HG03280 (cell line): ENCODE results near the gene LPAR2.
A peak's percentile ranks its signal among the peaks of the same experiment; 100 is the strongest.
"Not testable (repeated sequence)": the region's sequence is repeated elsewhere in the genome, so short reads cannot be mapped to it uniquely, and the experiment has no call there.

Source experiments
- ATAC-seq: cut with Tn5 transposase; IDR thresholded peaks from one replicate; pipeline ENCODE4 v1.9.1; 2021; ENCODE audit warnings: mild to moderate bottlenecking, moderate library complexity; ENCODE audit not compliant: unreplicated experiment

Gene LPAR2

GRCh38 chr19:19627621-19628500, at the start of gene LPAR2:
Gene LPAR2, minus strand, starts transcription at chr19:19628220. Its CDS starts 945 bp downstream, at chr19:19627275.
- ATAC-seq = peak; percentile 68

DNA sequence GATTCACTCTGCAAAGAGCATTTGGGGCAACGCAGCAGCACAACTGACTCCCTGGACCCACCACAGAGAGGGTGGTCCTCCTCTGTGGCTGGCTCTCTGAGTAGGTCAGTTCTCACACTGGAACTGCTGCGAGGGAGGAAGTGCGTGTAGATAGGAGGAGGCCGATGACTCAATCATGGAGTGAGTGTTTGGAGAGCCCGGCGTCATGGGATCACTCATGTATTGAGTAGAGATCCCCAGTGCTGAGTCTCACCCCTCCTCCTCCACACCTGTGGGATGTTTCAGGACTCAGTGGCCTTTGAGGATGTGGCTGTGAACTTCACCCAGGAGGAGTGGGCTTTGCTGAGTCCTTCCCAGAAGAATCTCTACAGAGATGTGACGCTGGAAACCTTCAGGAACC, 49.6 kb upstream of the LPAR2 start:
- ATAC-seq = no peak

GRCh38 chr19:19674315-19674714, 46.3 kb upstream of the LPAR2 start:
- no peak for ATAC-seq

GRCh38 chr19:19672816-19673215, 44.8 kb upstream of the LPAR2 start:
- no peak for ATAC-seq

DNA sequence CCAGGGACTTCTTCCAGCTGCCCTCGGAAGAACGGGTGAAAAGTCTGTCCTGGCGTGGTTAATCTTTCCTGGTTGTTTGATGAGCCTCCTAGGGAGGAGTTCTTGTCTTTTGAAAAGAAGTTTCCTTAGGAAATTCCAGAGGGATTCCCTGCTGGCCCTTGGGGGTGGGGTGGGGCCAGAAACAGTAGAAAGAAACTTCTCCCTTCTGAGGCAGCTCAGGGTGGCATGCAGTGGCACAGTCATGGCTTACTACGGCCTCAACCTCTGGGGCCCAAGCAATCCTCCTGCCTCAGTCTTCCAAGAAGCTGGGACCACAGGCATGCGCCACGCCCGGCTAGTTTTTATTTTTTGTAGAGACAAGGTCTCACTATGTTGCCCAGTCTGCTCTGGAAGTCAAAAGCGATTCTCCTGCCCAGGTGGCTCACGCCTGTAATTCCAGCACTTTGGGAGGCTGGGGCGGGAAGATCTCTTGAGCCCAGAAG, 42.1 kb upstream of the LPAR2 start:
- ATAC-seq = no peak

DNA sequence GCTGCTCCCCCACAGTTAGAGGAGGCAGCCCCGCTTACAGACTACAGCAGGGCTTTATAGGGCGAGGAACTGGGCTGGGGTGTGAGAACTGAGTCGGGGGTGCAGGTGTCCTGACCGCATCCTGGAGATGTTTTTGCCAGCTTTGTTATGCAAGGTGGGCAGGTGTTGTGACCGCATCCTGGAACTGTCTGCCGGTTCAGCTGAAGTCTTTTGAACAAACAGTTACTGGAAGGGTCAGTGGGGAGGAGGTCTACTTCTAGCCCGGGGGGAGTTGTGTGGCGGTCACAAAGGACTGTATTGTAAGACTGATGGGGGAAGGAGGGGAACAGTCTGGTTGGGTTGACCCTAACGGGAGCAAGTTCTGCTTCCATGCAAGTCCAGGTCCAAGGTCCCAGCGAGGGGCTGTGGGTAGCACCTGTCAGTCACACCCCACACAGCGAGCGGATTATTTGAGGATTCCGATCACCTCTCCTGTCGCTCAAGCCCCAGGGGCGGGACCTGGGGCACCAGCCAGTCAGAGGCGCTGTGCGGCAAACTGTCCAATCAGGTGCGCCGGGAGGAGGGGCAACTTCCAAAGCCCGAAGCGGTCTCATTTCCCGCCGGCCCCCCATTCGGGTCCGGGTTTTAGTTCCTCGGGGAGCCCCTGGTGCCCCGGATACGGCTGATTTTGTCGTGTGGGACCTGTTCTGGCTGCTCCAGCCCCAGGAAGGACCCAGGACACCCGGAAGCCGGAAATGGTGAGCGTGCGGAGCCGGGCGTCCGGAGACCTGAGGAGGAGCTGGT, 40.4 kb upstream of the LPAR2 start, which contains the start of gene ZNF101:
Gene ZNF101 (plus strand): TSS at position 610 of the 783 bp plus-strand sequence. CDS start 125 bp downstream, at position 735.
- peak; percentile 68 for ATAC-seq

- not testable (repeated sequence) for ATAC-seq
Measured at GRCh38 chr19:19665420-19665948, 37.5 kb upstream of the LPAR2 start.

DNA sequence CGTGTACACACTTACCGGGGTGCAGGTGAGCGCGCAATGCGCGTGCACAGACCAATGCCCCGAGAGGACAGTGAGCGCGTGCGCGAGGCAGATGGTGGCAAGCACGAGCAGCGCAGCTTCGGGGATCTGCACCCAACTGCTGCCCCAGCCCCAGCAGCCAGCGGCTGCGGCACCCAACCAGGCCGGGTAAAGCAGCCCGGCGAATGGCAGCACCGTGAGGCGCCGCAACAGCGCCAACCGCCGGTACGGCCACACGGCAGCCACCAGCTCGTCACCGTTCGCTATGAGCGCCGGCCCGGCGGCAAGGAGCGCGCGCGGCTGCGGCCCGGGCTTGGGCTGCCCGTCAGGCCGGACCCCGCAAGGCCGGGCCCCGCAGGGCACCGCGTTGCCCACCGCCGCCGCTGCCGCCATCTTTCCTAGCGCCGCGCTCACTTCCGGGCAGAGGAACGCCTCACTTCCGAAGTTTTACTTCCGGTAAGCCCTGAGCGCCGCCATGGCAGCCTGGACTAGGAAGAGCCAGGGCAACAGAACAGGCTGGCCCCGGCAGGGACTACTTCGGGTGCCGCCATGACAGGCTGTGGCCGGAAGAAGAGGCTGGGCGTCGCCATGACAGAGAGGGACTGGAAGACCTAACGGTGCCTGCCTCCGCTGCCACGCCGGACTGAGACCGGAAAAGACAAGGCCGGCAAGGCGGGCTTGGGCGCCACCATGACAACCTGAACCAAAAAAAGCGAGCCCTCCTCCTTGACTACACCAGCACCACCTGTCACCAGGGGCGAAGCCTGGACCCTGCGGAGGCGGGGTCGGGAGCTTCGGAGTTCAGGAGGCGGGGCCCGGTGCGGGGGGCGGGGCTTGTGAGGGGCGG, 35.5 kb upstream of the LPAR2 start, which contains the start of gene ATP13A1:
Gene ATP13A1 (minus strand): TSS at position 421 of the 865 bp plus-strand sequence. CDS start 10 bp downstream, at position 411.
- peak; percentile 70 for ATAC-seq

GRCh38 chr19:19662871-19663255, 34.8 kb upstream of the LPAR2 start:
- no peak for ATAC-seq

GRCh38 chr19:19662344-19662743, 34.3 kb upstream of the LPAR2 start:
- ATAC-seq = no peak

- ATAC-seq = peak; percentile 42
Measured at GRCh38 chr19:19661675-19662251, 33.7 kb upstream of the LPAR2 start.

DNA sequence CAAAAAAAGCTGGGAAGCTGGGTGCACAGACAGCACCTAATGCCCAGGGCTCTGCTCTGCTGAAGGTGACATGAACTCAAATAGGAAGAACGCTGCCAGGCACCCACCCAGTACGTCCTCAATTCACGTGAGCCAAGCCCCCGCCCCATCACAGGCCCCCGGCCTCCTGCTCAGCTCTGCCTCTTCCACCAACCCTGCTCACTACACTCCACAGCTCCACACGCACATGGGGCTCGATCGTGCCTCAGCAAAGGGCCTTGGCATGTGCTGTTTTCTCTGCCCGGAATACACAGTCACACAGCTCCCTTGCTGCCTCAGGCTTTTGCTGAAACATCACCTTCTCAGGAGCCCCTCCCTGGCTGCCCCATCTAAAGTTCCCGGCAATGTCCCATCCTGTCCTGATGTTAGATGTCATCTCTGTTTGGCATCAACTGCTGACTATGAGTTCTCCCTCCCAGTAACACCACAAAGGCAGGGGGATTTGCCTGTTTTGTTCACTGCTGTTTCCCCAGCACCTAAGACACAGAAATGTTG, 33.2 kb upstream of the LPAR2 start:
- no peak for ATAC-seq

- ATAC-seq = no peak
Measured at GRCh38 chr19:19659646-19660245, 31.7 kb upstream of the LPAR2 start.

DNA sequence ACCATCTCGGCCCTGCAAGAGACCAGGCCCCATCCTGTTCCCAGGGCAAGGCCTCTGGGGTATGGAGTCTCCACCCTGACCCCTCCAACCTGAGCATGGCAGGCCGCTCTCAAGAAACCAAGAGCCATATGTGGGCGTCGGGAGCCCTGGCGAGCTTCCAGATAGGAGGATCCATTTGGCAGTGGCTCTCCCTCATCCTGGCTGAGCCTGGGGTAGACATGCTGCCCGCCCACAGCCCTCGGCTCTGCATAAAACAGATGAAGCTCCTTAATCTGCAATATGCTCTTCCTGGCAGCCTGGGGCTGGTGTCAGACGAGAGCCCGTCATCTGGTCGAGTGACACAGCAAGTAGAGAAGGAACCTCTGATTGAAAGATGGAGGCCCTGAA, 29.4 kb upstream of the LPAR2 start:
- ATAC-seq = no peak

- no peak for ATAC-seq
Measured at GRCh38 chr19:19656451-19657396, 28.7 kb upstream of the LPAR2 start.

- no peak for ATAC-seq
Measured at GRCh38 chr19:19655641-19656343, 27.8 kb upstream of the LPAR2 start.

- ATAC-seq = no peak
Measured at GRCh38 chr19:19655051-19655594, 27.1 kb upstream of the LPAR2 start.
